OCI-LY7 (cell line): ENCODE results near the gene MTG2. TPM values are rescaled to one million over a fixed set of nuclear protein-coding genes. Genes with fewer than 3 reads are reported as not detected.

Experiments used
- BruUV-seq: library from RNA; stranded (reverse); fragments of 400-500 nt; replicated peaks from 2 replicates; lab custom pipeline; 2021; lab: Mats Ljungman, UMichigan
- CTCF ChIA-PET: fragments of 300-600 bp; sonication (Branson Sonifier 250); formaldehyde crosslinking; loops from one replicate; lab custom pipeline; 2022; ENCODE audit warnings: antibody characterized with exemption; ENCODE audit not compliant: unreplicated experiment; lab: Charles Lee
- POLR2A ChIA-PET: fragments of 300-600 bp; sonication (Branson Sonifier 250); formaldehyde crosslinking; loops from one replicate; lab custom pipeline; 2022; ENCODE audit warnings: antibody characterized with exemption; lab: Charles Lee
- DNase-seq: peaks from one replicate; pipeline ENCODE4 v3.0.0-alpha.2; 2015; ENCODE audit warnings: low spot score
- H2AFZ ChIP-seq: fragments of 200-600 bp; sonication (generic), shearing (Covaris generic); 2 replicates; pipeline ENCODE4 v1.6.1; 2014; ENCODE audit warnings: mild to moderate bottlenecking, antibody characterized with exemption, low read length, moderate library complexity
- H3K27ac ChIP-seq: fragments of 200-600 bp; sonication (generic); 2 replicates; pipeline ENCODE4 v1.5.1; 2014; ENCODE audit warnings: mixed run types, low read depth, mild to moderate bottlenecking, moderate library complexity, low read length, inconsistent platforms; ENCODE audit not compliant: poor library complexity, severe bottlenecking
- H3K36me3 ChIP-seq: fragments of 200-600 bp; sonication (generic); 2 replicates; pipeline ENCODE4 v1.6.1; 2014; ENCODE audit warnings: mild to moderate bottlenecking, antibody characterized with exemption, low read length, moderate library complexity, mixed read lengths; ENCODE audit not compliant: insufficient read depth
- H3K4me1 ChIP-seq: fragments of 200-600 bp; sonication (generic); 2 replicates; pipeline ENCODE4 v1.5.1; 2014; ENCODE audit warnings: mild to moderate bottlenecking, low read length; ENCODE audit not compliant: insufficient read depth, poor library complexity, severe bottlenecking
- H3K4me2 ChIP-seq: fragments of 200-600 bp; sonication (generic); 2 replicates; pipeline ENCODE4 v1.6.1; 2014; ENCODE audit warnings: mild to moderate bottlenecking, low read length
- H3K4me3 ChIP-seq: fragments of 200-600 bp; sonication (generic); 2 replicates; pipeline ENCODE4 v1.5.1; 2014; ENCODE audit warnings: mild to moderate bottlenecking, low read depth, low read length; ENCODE audit not compliant: poor library complexity, severe bottlenecking
- H3K79me2 ChIP-seq: fragments of 200-600 bp; sonication (generic); 2 replicates; pipeline ENCODE4 v1.6.1; 2016; ENCODE audit warnings: low read depth, mild to moderate bottlenecking, low read length, moderate library complexity, mixed read lengths; ENCODE audit not compliant: insufficient read depth
- H3K9me2 ChIP-seq: fragments of 200-600 bp; sonication (generic); 2 replicates; pipeline ENCODE4 v1.6.1; 2016; ENCODE audit warnings: mild to moderate bottlenecking, low read length, mixed read lengths; ENCODE audit not compliant: insufficient read depth
- H3K9me3 ChIP-seq: fragments of 200-600 bp; sonication (generic); 2 replicates; pipeline ENCODE4 v1.6.1; 2014; ENCODE audit warnings: mild to moderate bottlenecking, mixed run types, low read length, mixed read lengths
- H4K20me1 ChIP-seq: fragments of 200-600 bp; sonication (generic); 2 replicates; pipeline ENCODE4 v1.6.1; 2014; ENCODE audit warnings: mild to moderate bottlenecking, antibody characterized with exemption, low read length, moderate library complexity, mixed read lengths; ENCODE audit not compliant: insufficient read depth
- CTCF ChIP-seq: fragments of 200-600 bp; sonication (generic); conservative IDR thresholded peaks from 2 replicates; pipeline ENCODE4 v1.5.1; 2014; ENCODE audit warnings: mild to moderate bottlenecking, antibody characterized with exemption, low read length, moderate library complexity, mixed read lengths
- EZH2phosphoT487 ChIP-seq: fragments of 200-600 bp; sonication (generic); IDR thresholded peaks from 2 replicates; pipeline ENCODE4 v1.6.1; 2018; ENCODE audit warnings: low read depth, borderline replicate concordance, mild to moderate bottlenecking, mixed run types, antibody characterized with exemption, low read length, moderate library complexity, mixed read lengths
- intact Hi-C: fragments of 100-400 bp; cut with micrococcal nuclease; formaldehyde crosslinking; loops from one replicate; pipeline ENCODE4 v1.10.0; 2022; ENCODE audit not compliant: unreplicated experiment
- total RNA-seq, 2 experiments: library from RNA; depleted of rRNA in 1 of 2; stranded (reverse); fragments of >200 nt in 1 of 2; shearing (Covaris generic) in 1 of 2; gene quantifications; 2 replicates each; pipeline ENCODE4 v1.2.3, GENCODE V29; 2014 to 2022

The MTG2 gene
- total RNA-seq, 2 experiments from 2014 or later = 24.1 to 37.5 TPM

- intact Hi-C loops = loop anchor here (2.0 kb wide), 1 partner anchor 156 kb away; no protein-coding TSS in a partner anchor
- POLR2A ChIA-PET = no interaction called here
These were observed 45.8 kb upstream of the MTG2 start for GRCh38 chr20:62137092-62137384.

GRCh38 chr20:62137478-62138203 lies 45.2 kb upstream of the MTG2 start:
- no TSS peak for BruUV-seq
- Histone ChIP-seq H3K9me2 (no peaks in the 10 kb centered on the region), H3K79me2 (peaks cover 40% of the 10 kb centered on the region), H3K4me3 (no peak overlapping the region), H3K36me3 (peaks cover 99% of the 10 kb centered on the region), H3K4me1 (peaks cover 15% of the 10 kb centered on the region), H3K9me3 (no peaks in the 10 kb centered on the region), H4K20me1 (peaks cover 23% of the 10 kb centered on the region), H3K4me2 (no peak overlapping the region), H2AFZ (no peak overlapping the region), H3K27ac (no peak overlapping the region)
- TF ChIP-seq EZH2phosphoT487 (no peak), CTCF (no peak)
- no peak for DNase-seq
- intact Hi-C loops = loop anchor here (2.0 kb wide), 1 partner anchor 157 kb away; no protein-coding TSS in a partner anchor
- CTCF ChIA-PET = no interaction called here
- POLR2A ChIA-PET = no interaction called here

More at GRCh38 chr20:62137092-62137384, 45.8 kb upstream of the MTG2 start:
- TF ChIP-seq EZH2phosphoT487 (no peak), CTCF (peak; percentile 46; the same call in 1 of the 2 replicates)
- peaks cover 15% of the 10 kb centered on the region for H3K4me1 ChIP-seq
- no peak for DNase-seq
- peaks cover 34% of the 10 kb centered on the region for H3K79me2 ChIP-seq
- peaks cover 19% of the 10 kb centered on the region for H4K20me1 ChIP-seq
- no TSS peak for BruUV-seq
- no peaks in the 10 kb centered on the region for H3K9me3 ChIP-seq
- H3K36me3 ChIP-seq = peaks cover 100% of the 10 kb centered on the region
- H2AFZ ChIP-seq = no peak overlapping the region
- no peaks in the 10 kb centered on the region for H3K9me2 ChIP-seq
- CTCF ChIA-PET = no interaction called here
- H3K4me3 ChIP-seq = no peak overlapping the region
- H3K4me2 ChIP-seq = no peak overlapping the region
- H3K27ac ChIP-seq = no peak overlapping the region

- no peak overlapping the region for H3K27ac ChIP-seq
- H3K79me2 ChIP-seq = peaks cover 42% of the 10 kb centered on the region
- POLR2A ChIA-PET = no interaction called here
These were observed 44.7 kb upstream of the MTG2 start for GRCh38 chr20:62138204-62138543.

More at GRCh38 chr20:62138204-62138543, 44.7 kb upstream of the MTG2 start:
- Histone ChIP-seq H3K9me3 (no peaks in the 10 kb centered on the region), H3K4me1 (peaks cover 15% of the 10 kb centered on the region), H4K20me1 (peaks cover 23% of the 10 kb centered on the region), H3K9me2 (no peaks in the 10 kb centered on the region), H3K4me2 (no peak overlapping the region), H3K4me3 (no peak overlapping the region), H2AFZ (no peak overlapping the region), H3K36me3 (peaks cover 93% of the 10 kb centered on the region)
- CTCF ChIA-PET = no interaction called here
- intact Hi-C loops = no loop called here
- BruUV-seq = no TSS peak
- TF ChIP-seq EZH2phosphoT487 (no peak), CTCF (no peak)
- DNase-seq = no peak
